ENCODE data around the gene GTF2A1.

The GTF2A1 gene

GRCh38 chr14:81144824-81145603 is 75.7 kb downstream of the GTF2A1 start:
- TF ChIP-seq CTCF (conservative IDR thresholded peaks at IDR 0.05; ENCODE audit: low read depth, low read length), result no peak
- no peak for DNase-seq (ENCODE audit: low read depth)
- H3K4me3 ChIP-seq (ENCODE audit: low read depth, low read length), result no peak overlapping the region

- no peak for TF ChIP-seq CTCF (conservative IDR thresholded peaks at IDR 0.05; ENCODE audit: low read depth, low read length)
- no peak for DNase-seq (ENCODE audit: low read depth)
- H3K4me3 ChIP-seq (ENCODE audit: low read depth, low read length), result no peak overlapping the region
Measured at GRCh38 chr14:81143793-81144192, 77.0 kb downstream of the GTF2A1 start.

DNA sequence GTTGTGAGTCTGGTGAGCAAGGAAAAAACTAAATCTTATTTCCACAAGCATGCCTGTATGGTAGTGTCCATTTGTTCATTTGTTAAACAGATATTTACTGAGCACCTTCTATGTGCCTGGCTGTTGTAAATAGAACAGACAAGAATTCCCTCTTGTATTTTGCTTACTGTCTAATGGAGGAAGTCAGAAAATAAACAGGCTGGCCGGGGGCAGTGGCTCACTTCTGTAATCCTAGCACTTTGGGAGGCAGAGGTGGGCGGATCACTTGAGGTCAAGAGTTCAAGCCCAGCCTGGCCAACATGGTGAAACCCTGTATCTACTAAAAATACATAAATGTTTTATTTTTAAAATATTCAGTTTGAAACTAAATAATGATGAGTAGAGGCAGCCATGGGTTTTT is 79.3 kb downstream of the GTF2A1 start:
- TF ChIP-seq CTCF (conservative IDR thresholded peaks at IDR 0.05; ENCODE audit: low read depth, low read length), result no peak
- no peak overlapping the region for H3K4me3 ChIP-seq (ENCODE audit: low read depth, low read length)
- DNase-seq (ENCODE audit: low read depth), result no peak

DNA sequence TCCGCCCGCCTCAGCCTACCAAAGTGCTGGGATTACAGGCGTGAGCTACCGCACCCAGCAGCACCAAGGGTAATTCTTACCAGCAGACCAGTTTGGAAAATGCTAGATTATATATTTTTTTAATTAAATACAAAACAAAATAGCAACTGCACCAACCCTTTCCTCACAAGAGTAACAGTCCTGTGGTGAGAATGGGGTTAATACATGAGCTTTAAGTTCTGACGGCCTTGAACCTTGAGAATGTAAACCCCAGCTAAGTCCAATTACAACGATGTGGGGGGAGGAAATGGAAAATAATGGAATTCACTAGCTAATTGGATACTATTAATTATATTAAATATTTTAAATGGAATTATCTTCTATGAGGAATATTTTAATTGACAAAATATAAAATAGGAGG is 82.3 kb downstream of the GTF2A1 start:
- no peak for DNase-seq (ENCODE audit: low read depth)
- no peak for TF ChIP-seq CTCF (conservative IDR thresholded peaks at IDR 0.05; ENCODE audit: low read depth, low read length)
- no peak overlapping the region for H3K4me3 ChIP-seq (ENCODE audit: low read depth, low read length)

DNA sequence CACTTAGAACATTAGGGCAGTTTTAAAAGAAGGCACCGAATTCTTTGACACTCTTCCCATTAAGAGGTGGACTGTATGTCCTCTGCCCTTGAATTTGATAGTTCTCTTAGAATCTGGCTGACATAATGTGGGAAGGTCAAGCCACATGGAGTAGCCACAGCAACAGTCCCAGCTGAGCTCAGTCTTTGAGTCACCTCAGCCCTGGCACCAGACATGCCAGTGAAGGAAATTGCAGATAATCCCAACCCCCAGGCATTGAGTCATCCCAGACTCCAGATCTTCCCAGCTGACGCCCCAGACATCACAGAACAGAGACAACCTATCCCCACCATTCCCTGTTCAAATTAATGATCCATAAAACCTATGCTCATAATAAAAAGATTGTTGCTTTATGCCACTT is 83.4 kb downstream of the GTF2A1 start:
- peak; percentile 4 for DNase-seq (ENCODE audit: low read depth)
- no peak for TF ChIP-seq CTCF (conservative IDR thresholded peaks at IDR 0.05; ENCODE audit: low read depth, low read length)
- no peak overlapping the region for H3K4me3 ChIP-seq (ENCODE audit: low read depth, low read length)

GRCh38 chr14:81133400-81133799 is 87.4 kb downstream of the GTF2A1 start:
- no peak overlapping the region for H3K4me3 ChIP-seq (ENCODE audit: low read depth, low read length)
- DNase-seq (ENCODE audit: low read depth), result no peak
- TF ChIP-seq CTCF (conservative IDR thresholded peaks at IDR 0.05; ENCODE audit: low read depth, low read length), result no peak

GRCh38 chr14:81132468-81132867 is 88.3 kb downstream of the GTF2A1 start:
- DNase-seq (ENCODE audit: low read depth), result no peak
- no peak overlapping the region for H3K4me3 ChIP-seq (ENCODE audit: low read depth, low read length)
- no peak for TF ChIP-seq CTCF (conservative IDR thresholded peaks at IDR 0.05; ENCODE audit: low read depth, low read length)

Data from choroid plexus epithelial cell (primary cell).